ENCODE measurements around the gene RAX2. TPM values are rescaled to one million over a fixed set of nuclear protein-coding genes. Genes with fewer than 3 reads are reported as not detected.

RAX2 gene
- total RNA-seq, 1 donor from 2014 or later = not detected

GRCh38 chr19:3746371-3747056, 25.5 kb downstream of the RAX2 start:
- no peak overlapping the region for H3K27ac ChIP-seq
- no peaks in the 10 kb centered on the region for H3K9me3 ChIP-seq
- ATAC-seq (no peak), DNase-seq (no peak)
- no peaks in the 10 kb centered on the region for H3K4me1 ChIP-seq
- no peaks in the 10 kb centered on the region for H3K27me3 ChIP-seq
- intact Hi-C loops (cut with DNase I) = no loop called here
- TF ChIP-seq, protein P1, sequence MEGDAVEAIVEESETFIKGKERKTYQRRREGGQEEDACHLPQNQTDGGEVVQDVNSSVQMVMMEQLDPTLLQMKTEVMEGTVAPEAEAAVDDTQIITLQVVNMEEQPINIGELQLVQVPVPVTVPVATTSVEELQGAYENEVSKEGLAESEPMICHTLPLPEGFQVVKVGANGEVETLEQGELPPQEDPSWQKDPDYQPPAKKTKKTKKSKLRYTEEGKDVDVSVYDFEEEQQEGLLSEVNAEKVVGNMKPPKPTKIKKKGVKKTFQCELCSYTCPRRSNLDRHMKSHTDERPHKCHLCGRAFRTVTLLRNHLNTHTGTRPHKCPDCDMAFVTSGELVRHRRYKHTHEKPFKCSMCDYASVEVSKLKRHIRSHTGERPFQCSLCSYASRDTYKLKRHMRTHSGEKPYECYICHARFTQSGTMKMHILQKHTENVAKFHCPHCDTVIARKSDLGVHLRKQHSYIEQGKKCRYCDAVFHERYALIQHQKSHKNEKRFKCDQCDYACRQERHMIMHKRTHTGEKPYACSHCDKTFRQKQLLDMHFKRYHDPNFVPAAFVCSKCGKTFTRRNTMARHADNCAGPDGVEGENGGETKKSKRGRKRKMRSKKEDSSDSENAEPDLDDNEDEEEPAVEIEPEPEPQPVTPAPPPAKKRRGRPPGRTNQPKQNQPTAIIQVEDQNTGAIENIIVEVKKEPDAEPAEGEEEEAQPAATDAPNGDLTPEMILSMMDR (IDR thresholded peaks at IDR 0.05) = no peak
- H3K4me3 ChIP-seq = no peak overlapping the region
- peaks cover 19% of the 10 kb centered on the region for H3K36me3 ChIP-seq

DNA sequence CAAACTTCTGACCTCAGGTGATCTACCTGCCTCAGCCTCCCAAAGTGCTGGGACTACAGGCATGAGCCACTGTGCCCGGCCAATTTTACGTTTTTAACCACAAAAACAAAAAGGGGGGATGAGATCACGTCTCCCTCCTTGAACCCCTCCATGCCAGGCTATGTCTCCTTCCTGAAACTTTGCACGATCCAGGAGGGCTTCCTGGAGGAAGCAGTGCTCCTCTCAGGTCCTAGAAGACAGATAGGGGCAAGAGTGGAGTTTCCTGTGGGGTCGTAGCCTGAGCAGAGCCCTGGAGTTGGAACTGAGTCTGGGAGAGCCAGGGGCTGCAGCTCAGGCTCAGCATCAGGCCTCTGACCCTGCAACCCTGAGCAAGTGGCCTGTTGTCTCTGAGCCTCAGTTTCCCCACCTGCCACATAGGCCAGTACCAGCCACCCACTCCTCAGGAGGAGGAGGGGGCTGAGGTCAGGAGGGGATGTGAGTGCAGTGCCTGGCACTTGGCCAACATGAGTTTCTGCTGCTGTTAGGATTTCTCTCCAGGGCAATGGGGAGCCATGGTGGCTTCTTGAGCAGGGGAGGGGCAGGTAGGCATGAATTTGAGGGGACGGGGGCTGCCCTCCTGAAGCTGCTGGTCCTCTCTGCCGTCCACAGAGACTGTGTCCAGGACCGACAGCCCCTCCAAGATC, 26.5 kb downstream of the RAX2 start:
- intact Hi-C loops (cut with DNase I) = no loop called here
- no peak overlapping the region for H3K27ac ChIP-seq
- no peak for DNase-seq
- H3K4me3 ChIP-seq = no peak overlapping the region
- peaks cover 10% of the 10 kb centered on the region for H3K36me3 ChIP-seq
- TF ChIP-seq, protein P1 (IDR thresholded peaks at IDR 0.05) = no peak
- no peaks in the 10 kb centered on the region for H3K27me3 ChIP-seq
- H3K4me1 ChIP-seq = no peaks in the 10 kb centered on the region
- no peaks in the 10 kb centered on the region for H3K9me3 ChIP-seq
- ATAC-seq = no peak

GRCh38 chr19:3743486-3743885, 28.5 kb downstream of the RAX2 start:
- Histone ChIP-seq H3K4me1 (no peaks in the 10 kb centered on the region), H3K4me3 (no peak overlapping the region), H3K27ac (no peak overlapping the region), H3K9me3 (no peaks in the 10 kb centered on the region), H3K36me3 (no peaks in the 10 kb centered on the region), H3K27me3 (no peaks in the 10 kb centered on the region)
- TF ChIP-seq, protein P1 (IDR thresholded peaks at IDR 0.05) = no peak
- ATAC-seq (no peak), DNase-seq (no peak)
- intact Hi-C loops (cut with DNase I) = no loop called here

GRCh38 chr19:3740431-3740830, 31.6 kb downstream of the RAX2 start:
- DNase-seq (no peak), ATAC-seq (no peak)
- no peaks in the 10 kb centered on the region for H3K27me3 ChIP-seq
- H3K9me3 ChIP-seq = no peaks in the 10 kb centered on the region
- H3K36me3 ChIP-seq = peaks cover 6% of the 10 kb centered on the region
- H3K27ac ChIP-seq = no peak overlapping the region
- TF ChIP-seq, protein P1 (IDR thresholded peaks at IDR 0.05) = no peak
- no peaks in the 10 kb centered on the region for H3K4me1 ChIP-seq
- H3K4me3 ChIP-seq = no peak overlapping the region
- intact Hi-C loops (cut with DNase I) = no loop called here

DNA sequence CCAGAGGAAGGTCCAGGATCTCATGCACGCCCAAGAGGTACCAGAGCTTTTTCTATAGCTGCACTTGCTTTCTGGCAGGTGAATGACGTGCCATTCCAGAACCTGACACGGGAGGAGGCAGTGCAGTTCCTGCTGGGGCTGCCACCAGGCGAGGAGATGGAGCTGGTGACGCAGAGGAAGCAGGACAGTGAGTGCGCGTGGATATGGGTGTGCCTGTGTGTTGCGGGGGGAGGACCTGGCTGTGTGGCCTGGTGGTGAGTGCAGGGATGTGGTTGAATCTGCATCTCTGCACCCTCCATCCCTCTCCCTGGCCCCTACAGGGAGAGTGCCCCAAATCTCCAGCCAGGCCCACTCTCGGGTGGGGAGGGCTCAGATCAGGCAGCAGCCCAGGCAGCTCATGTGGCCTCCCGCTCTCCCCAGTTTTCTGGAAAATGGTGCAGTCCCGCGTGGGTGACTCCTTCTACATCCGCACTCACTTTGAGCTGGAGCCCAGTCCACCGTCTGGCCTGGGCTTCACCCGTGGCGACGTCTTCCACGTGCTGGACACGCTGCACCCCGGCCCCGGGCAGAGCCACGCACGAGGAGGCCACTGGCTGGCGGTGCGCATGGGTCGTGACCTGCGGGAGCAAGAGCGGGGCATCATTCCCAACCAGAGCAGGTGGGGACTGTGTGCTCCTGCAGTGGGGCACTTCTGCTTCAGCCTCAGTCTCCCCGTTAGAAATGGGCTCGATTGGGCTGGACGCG, 33.4 kb downstream of the RAX2 start:
- Histone ChIP-seq H3K4me1 (no peaks in the 10 kb centered on the region), H3K27ac (no peak overlapping the region), H3K27me3 (no peaks in the 10 kb centered on the region), H3K9me3 (no peaks in the 10 kb centered on the region), H3K36me3 (peaks cover 8% of the 10 kb centered on the region), H3K4me3 (no peak overlapping the region)
- ATAC-seq = peak; percentile 6
- intact Hi-C loops (cut with DNase I) = no loop called here
- TF ChIP-seq, protein P1 (IDR thresholded peaks at IDR 0.05) = no peak
- DNase-seq = no peak

Measured in upper lobe of right lung (tissue), 1 donor.